Measurements from ENCODE around the gene CUX1.

CUX1 gene

DNA sequence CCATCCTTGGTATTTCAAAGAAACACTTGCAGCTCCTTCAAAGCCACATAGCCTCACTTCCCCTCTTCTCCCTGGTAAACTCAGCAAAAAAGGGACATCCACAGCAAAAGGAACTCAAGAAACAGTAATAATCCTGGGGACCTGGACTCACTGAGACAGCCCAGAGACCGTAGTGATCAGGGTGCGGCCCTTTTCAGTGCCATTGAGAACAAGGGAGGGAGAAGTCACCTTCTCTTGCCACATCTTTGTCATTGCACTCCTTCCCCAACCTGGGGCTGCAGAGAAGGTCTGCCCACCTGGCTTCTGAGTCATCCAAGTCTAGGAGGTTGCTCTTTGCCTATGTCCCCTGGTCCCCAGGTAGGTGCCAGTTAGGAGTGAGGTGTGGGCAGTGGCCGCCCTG is 375.4 kb downstream of the CUX1 start:
- H3K9me2 ChIP-seq (replicated peaks; ENCODE audit: control insufficient read depth, low read length), result no peaks in the 10 kb centered on the region
- H3K27ac ChIP-seq (ENCODE audit: low read depth, low read length), result no peak overlapping the region
- H3K79me2 ChIP-seq (ENCODE audit: control insufficient read depth, low read length), result no peaks in the 10 kb centered on the region
- no peak overlapping the region for H3K4me2 ChIP-seq (ENCODE audit: low read length)
- no peak overlapping the region for H3K4me3 ChIP-seq (ENCODE audit: low read length)
- no peaks in the 10 kb centered on the region for H3K27me3 ChIP-seq (ENCODE audit: control insufficient read depth, low read length)
- no peaks in the 10 kb centered on the region for H4K20me1 ChIP-seq (ENCODE audit: control insufficient read depth, insufficient read depth, low read depth, low read length)
- no peak for TF ChIP-seq EZH2phosphoT487 (IDR thresholded peaks at IDR 0.05; ENCODE audit: borderline replicate concordance, low read length)
- TF ChIP-seq, protein P1, sequence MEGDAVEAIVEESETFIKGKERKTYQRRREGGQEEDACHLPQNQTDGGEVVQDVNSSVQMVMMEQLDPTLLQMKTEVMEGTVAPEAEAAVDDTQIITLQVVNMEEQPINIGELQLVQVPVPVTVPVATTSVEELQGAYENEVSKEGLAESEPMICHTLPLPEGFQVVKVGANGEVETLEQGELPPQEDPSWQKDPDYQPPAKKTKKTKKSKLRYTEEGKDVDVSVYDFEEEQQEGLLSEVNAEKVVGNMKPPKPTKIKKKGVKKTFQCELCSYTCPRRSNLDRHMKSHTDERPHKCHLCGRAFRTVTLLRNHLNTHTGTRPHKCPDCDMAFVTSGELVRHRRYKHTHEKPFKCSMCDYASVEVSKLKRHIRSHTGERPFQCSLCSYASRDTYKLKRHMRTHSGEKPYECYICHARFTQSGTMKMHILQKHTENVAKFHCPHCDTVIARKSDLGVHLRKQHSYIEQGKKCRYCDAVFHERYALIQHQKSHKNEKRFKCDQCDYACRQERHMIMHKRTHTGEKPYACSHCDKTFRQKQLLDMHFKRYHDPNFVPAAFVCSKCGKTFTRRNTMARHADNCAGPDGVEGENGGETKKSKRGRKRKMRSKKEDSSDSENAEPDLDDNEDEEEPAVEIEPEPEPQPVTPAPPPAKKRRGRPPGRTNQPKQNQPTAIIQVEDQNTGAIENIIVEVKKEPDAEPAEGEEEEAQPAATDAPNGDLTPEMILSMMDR (IDR thresholded peaks at IDR 0.05; ENCODE audit: low read depth, low read length, poor library complexity, severe bottlenecking), result no peak
- H3F3A ChIP-seq (ENCODE audit: control insufficient read depth, insufficient read depth), result no peaks in the 10 kb centered on the region
- H3K4me1 ChIP-seq (ENCODE audit: control insufficient read depth, low read length), result no peaks in the 10 kb centered on the region
- H3K36me3 ChIP-seq (ENCODE audit: control insufficient read depth, low read length), result peaks cover 96% of the 10 kb centered on the region
- H3K9me3 ChIP-seq (ENCODE audit: control insufficient read depth, insufficient read depth, low read length), result no peaks in the 10 kb centered on the region

DNA sequence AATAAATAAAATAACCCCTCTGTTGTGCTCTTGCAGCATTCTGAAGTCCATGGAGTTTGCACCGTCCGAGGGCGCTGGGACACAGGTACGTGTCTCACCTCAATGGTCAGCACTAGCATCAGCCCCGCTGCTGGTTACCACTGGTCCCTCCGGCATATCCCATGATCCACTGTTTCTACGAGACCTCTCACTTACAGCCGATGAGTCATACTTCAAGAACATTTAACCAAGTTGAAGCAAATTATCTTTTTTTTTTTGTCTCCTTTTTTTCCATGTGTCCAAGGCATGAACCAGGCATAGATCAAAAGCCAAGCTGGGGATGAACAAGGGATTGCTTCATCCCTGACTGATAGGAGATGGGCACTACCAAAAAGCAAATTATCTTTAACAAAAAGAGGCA is 376.4 kb downstream of the CUX1 start:
- TF ChIP-seq, protein P1 (IDR thresholded peaks at IDR 0.05; ENCODE audit: low read depth, low read length, poor library complexity, severe bottlenecking), result no peak
- TF ChIP-seq EZH2phosphoT487 (IDR thresholded peaks at IDR 0.05; ENCODE audit: borderline replicate concordance, low read length), result no peak
- Histone ChIP-seq H3K27me3 (ENCODE audit: control insufficient read depth, low read length) (no peaks in the 10 kb centered on the region), H3K9me2 (replicated peaks; ENCODE audit: control insufficient read depth, low read length) (no peaks in the 10 kb centered on the region), H3K36me3 (ENCODE audit: control insufficient read depth, low read length) (peaks cover 96% of the 10 kb centered on the region), H3K4me1 (ENCODE audit: control insufficient read depth, low read length) (no peaks in the 10 kb centered on the region), H3K4me3 (ENCODE audit: low read length) (no peak overlapping the region), H3K4me2 (ENCODE audit: low read length) (no peak overlapping the region), H4K20me1 (ENCODE audit: control insufficient read depth, insufficient read depth, low read depth, low read length) (no peaks in the 10 kb centered on the region), H3K79me2 (ENCODE audit: control insufficient read depth, low read length) (no peaks in the 10 kb centered on the region), H3K9me3 (ENCODE audit: control insufficient read depth, insufficient read depth, low read length) (no peaks in the 10 kb centered on the region), H3F3A (ENCODE audit: control insufficient read depth, insufficient read depth) (no peaks in the 10 kb centered on the region), H3K27ac (ENCODE audit: low read depth, low read length) (no peak overlapping the region)

DNA sequence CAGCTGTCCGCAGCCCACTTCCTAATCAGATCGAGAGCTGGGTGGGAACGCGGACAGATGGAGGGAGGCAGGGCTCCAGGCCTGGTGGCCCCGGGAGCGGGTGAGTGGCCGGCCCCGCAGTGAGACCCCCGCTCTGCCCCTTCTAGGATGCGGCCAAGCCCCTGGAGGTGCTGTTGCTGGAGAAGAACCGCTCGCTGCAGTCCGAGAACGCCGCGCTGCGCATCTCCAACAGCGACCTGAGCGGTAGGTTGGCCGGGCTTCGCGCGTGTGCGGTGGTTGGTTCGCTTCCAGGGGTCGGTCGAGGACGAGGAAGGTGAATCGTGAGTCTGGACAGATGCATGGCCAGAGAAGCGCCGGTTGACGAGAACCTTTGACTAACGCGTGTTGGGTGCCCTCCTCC is 377.9 kb downstream of the CUX1 start:
- H4K20me1 ChIP-seq (ENCODE audit: control insufficient read depth, insufficient read depth, low read depth, low read length), result peaks cover 3% of the 10 kb centered on the region; the same call in 1 of the 2 replicates
- H3K9me3 ChIP-seq (ENCODE audit: control insufficient read depth, insufficient read depth, low read length), result no peaks in the 10 kb centered on the region
- H3K36me3 ChIP-seq (ENCODE audit: control insufficient read depth, low read length), result peaks cover 98% of the 10 kb centered on the region
- H3K27me3 ChIP-seq (ENCODE audit: control insufficient read depth, low read length), result no peaks in the 10 kb centered on the region
- H3K79me2 ChIP-seq (ENCODE audit: control insufficient read depth, low read length), result no peaks in the 10 kb centered on the region
- H3K4me3 ChIP-seq (ENCODE audit: low read length), result no peak overlapping the region
- H3K4me2 ChIP-seq (ENCODE audit: low read length), result no peak overlapping the region
- TF ChIP-seq EZH2phosphoT487 (IDR thresholded peaks at IDR 0.05; ENCODE audit: borderline replicate concordance, low read length), result no peak
- TF ChIP-seq, protein P1 (IDR thresholded peaks at IDR 0.05; ENCODE audit: low read depth, low read length, poor library complexity, severe bottlenecking), result no peak
- H3K9me2 ChIP-seq (replicated peaks; ENCODE audit: control insufficient read depth, low read length), result no peaks in the 10 kb centered on the region
- no peaks in the 10 kb centered on the region for H3F3A ChIP-seq (ENCODE audit: control insufficient read depth, insufficient read depth)
- no peaks in the 10 kb centered on the region for H3K4me1 ChIP-seq (ENCODE audit: control insufficient read depth, low read length)
- H3K27ac ChIP-seq (ENCODE audit: low read depth, low read length), result no peak overlapping the region
